K562 (cell line): ENCODE results near the gene MOCS3. TPM values are rescaled to one million over a fixed set of nuclear protein-coding genes. Genes with fewer than 3 reads are reported as not detected.

Experiments used
- ATF4 ChIP-seq: fragments of 450-650 bp; formaldehyde crosslinking; IDR thresholded peaks from 2 replicates; pipeline ENCODE4 v1.4.0; 2022; ENCODE audit warnings: mild to moderate bottlenecking, moderate library complexity
- CAMTA2 ChIP-seq: fragments of 250-450 bp; sonication (Bioruptor Pico); conservative IDR thresholded peaks from 2 replicates; pipeline ENCODE4 v1.5.1; 2022
- ELK3 ChIP-seq: fragments of 450-650 bp; formaldehyde crosslinking; IDR thresholded peaks from 2 replicates; pipeline ENCODE4 v1.4.0; 2020; ENCODE audit warnings: mild to moderate bottlenecking
- FOXO4 ChIP-seq: fragments of 450-650 bp; formaldehyde crosslinking; IDR thresholded peaks from 2 replicates; pipeline ENCODE4 v1.4.0; 2020; ENCODE audit warnings: mild to moderate bottlenecking, moderate library complexity
- GTF3C2 ChIP-seq: IDR thresholded peaks from 3 replicates; pipeline ENCODE4 v1.6.1; 2011; ENCODE audit warnings: borderline replicate concordance, mild to moderate bottlenecking, moderate library complexity; ENCODE audit not compliant: insufficient read length; ENCODE audit errors: extremely low read depth
- HDAC2 ChIP-seq: fragments of 450-650 bp; IDR thresholded peaks from 2 replicates; pipeline ENCODE4 v1.6.1; 2016; ENCODE audit warnings: mild to moderate bottlenecking
- HMG20A ChIP-seq: fragments of 450-650 bp; formaldehyde crosslinking; conservative IDR thresholded peaks from 2 replicates; pipeline ENCODE4 v1.4.0; 2020; ENCODE audit warnings: mild to moderate bottlenecking, mixed read lengths
- HOXB6 ChIP-seq: fragments of 250-450 bp; sonication (Bioruptor Pico); IDR thresholded peaks from 2 replicates; pipeline ENCODE4 v1.5.1; 2022; ENCODE audit warnings: mild to moderate bottlenecking, borderline replicate concordance
- KLF10 ChIP-seq: fragments of 250-450 bp; sonication (Bioruptor Pico); IDR thresholded peaks from 2 replicates; pipeline ENCODE4 v1.6.1; 2021; ENCODE audit warnings: matching md5 sums
- PYGO2 ChIP-seq: fragments of 450-650 bp; IDR thresholded peaks from 2 replicates; pipeline ENCODE4 v1.6.1; 2016; ENCODE audit warnings: mild to moderate bottlenecking, missing genetic modification characterization, moderate library complexity, missing compliant biosample characterization
- SETDB1 ChIP-seq: IDR thresholded peaks from one replicate; pipeline ENCODE4 v1.6.1; 2012; ENCODE audit warnings: low read length, control low read depth, inconsistent platforms
- SREBF2 ChIP-seq: sonication (generic); formaldehyde crosslinking; IDR thresholded peaks from 2 replicates; pipeline ENCODE4 v1.4.0; 2020; ENCODE audit warnings: mild to moderate bottlenecking, missing genetic modification reagents
- SRSF9 ChIP-seq: fragments of 200-400 bp; formaldehyde crosslinking; IDR thresholded peaks from 2 replicates; pipeline ENCODE4 v1.6.1; 2017; ENCODE audit warnings: low read depth, low read length, borderline replicate concordance
- TAF1 ChIP-seq: IDR thresholded peaks from 2 replicates; pipeline ENCODE4 v1.6.1; 2011; ENCODE audit warnings: mild to moderate bottlenecking, low read length, moderate library complexity; ENCODE audit not compliant: insufficient read depth, control insufficient read depth, severe bottlenecking; ENCODE audit errors: extremely low read depth
- TGIF2 ChIP-seq: sonication (generic); formaldehyde crosslinking; IDR thresholded peaks from 2 replicates; pipeline ENCODE4 v1.8.1; 2022; ENCODE audit warnings: mild to moderate bottlenecking, missing genetic modification reagents, moderate library complexity
- ZNF124 ChIP-seq: sonication (generic); formaldehyde crosslinking; IDR thresholded peaks from 2 replicates; pipeline ENCODE4 v1.8.1; 2022; ENCODE audit warnings: missing genetic modification reagents
- ZNF184 ChIP-seq: sonication (generic); formaldehyde crosslinking; IDR thresholded peaks from 2 replicates; pipeline ENCODE4 v1.5.0; 2020; ENCODE audit warnings: missing genetic modification reagents
- ZNF655 ChIP-seq: fragments of 250-450 bp; sonication (Bioruptor Pico); IDR thresholded peaks from 2 replicates; pipeline ENCODE4 v1.5.0; 2021
- polyA plus RNA-seq, 8 experiments: library from polyadenylated mRNA; depleted of rRNA in 4 of 8; stranded (reverse) in 5 of 8; unstranded in 3 of 8; fragments of >200 nt; fragmentation: Nextera tagmentation in 2 of 8; fragmentation: Illumina TruSeq in 1 of 8; extraction: Ambion mirVana in 2 of 8; extraction: Trizol in 1 of 8; gene quantifications; 2 replicates each; pipeline versions ENCODE4 v1.2.1 to v1.2.3, GENCODE V29; 2011 to 2014; ENCODE audit warnings: inconsistent platforms in 1 of 8, missing spikeins in 1 of 8
- total RNA-seq, 7 experiments: library from RNA; depleted of rRNA in 6 of 7; stranded (reverse); fragments of >200 nt in 6 of 7; fragmentation: Illumina TruSeq in 2 of 7; extraction: Trizol in 2 of 7; gene quantifications; 2 replicates each; pipeline versions ENCODE4 v1.2.1 to v1.2.3, GENCODE V29; 2011 to 2021; ENCODE audit warnings: low replicate concordance in 1 of 7

MOCS3 gene
- total and polyA plus RNA-seq, 9 of the 15 experiments (the other 6 are each of a cell fraction or from before 2014, with no cell fraction given), result 0.70 to 6.2 (median 2.9) TPM

GRCh38 chr20:50931306-50932015 lies 27.2 kb upstream of the MOCS3 start, which contains the start of gene ADNP (continued):
- TF ChIP-seq ELK3 (CRISPR knock-in tag) (no peak), HOXB6 (CRISPR knock-in tag) (no peak), ZNF655 (CRISPR knock-in tag) (no peak), FOXO4 (CRISPR knock-in tag) (no peak), SETDB1 (no peak), KLF10 (no peak), SREBF2 (CRISPR knock-in tag) (no peak), HDAC2 (0 out of 2 replicates have a peak, but pooled peaks have one; percentile 17), SRSF9 (no peak), HMG20A (CRISPR knock-in tag) (no peak), GTF3C2 (no peak), CAMTA2 (CRISPR knock-in tag) (0 out of 2 replicates have a peak, but pooled peaks have one; percentile 69), TGIF2 (peak; percentile 98), TAF1 (peak; percentile 98), ATF4 (CRISPR knock-in tag) (no peak), ZNF124 (CRISPR knock-in tag) (peak; percentile 88; the same call in 1 of the 2 replicates), PYGO2 (no peak), ZNF184 (no peak)
